ENCODE measurements around the gene TRIM71.

The TRIM71 gene

DNA sequence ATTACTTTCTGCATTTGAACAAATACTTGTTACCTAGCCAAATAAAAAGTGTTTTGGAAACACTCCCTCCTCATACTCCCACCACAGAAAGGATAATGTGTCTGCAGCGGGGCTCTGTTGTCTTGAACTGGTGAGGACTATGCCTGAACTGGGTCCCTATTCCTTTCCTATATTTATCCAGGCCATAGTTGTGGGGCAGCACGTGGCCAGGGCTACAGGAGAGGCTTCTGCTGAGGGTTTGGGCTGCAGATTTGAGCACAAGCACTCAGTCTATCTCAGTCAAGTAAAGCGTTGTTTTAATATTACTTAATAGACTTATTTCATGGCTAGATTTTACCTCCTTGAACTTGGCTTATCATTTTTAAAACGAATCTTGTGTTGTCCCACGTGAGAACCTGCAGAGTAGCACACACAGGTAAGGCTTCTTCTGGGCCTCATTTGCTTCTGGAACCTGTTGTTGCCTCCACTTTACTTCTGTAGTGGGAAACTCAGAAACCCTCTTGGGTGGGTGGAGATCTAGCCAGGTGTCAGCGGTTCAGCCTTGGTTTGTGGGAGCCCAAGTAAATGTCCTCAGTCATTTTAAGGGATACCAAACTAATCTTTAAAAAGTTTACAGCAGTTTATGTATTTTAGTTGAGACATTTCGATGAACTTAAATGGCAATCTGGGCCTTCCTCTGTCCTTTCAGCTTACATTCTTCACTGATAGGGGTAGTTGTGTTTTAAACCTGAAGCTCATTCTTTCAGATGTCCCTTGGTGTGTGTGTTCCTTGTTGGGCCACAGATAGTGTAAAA lies 51.1 kb downstream of the TRIM71 start:
- no peak overlapping the region for H3K4me3 ChIP-seq (ENCODE audit: low read depth, low read length)
- H3K27me3 ChIP-seq (ENCODE audit: insufficient read depth, low read depth, severe bottlenecking), result no peaks in the 10 kb centered on the region
- TF ChIP-seq, protein P1, sequence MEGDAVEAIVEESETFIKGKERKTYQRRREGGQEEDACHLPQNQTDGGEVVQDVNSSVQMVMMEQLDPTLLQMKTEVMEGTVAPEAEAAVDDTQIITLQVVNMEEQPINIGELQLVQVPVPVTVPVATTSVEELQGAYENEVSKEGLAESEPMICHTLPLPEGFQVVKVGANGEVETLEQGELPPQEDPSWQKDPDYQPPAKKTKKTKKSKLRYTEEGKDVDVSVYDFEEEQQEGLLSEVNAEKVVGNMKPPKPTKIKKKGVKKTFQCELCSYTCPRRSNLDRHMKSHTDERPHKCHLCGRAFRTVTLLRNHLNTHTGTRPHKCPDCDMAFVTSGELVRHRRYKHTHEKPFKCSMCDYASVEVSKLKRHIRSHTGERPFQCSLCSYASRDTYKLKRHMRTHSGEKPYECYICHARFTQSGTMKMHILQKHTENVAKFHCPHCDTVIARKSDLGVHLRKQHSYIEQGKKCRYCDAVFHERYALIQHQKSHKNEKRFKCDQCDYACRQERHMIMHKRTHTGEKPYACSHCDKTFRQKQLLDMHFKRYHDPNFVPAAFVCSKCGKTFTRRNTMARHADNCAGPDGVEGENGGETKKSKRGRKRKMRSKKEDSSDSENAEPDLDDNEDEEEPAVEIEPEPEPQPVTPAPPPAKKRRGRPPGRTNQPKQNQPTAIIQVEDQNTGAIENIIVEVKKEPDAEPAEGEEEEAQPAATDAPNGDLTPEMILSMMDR (IDR thresholded peaks at IDR 0.05; ENCODE audit: low read depth, low read length), result no peak
- H3K36me3 ChIP-seq, result no peaks in the 10 kb centered on the region
- H3K27ac ChIP-seq, result no peak overlapping the region
- H3K9me3 ChIP-seq (ENCODE audit: severe bottlenecking), result no peaks in the 10 kb centered on the region
- no peak for DNase-seq

DNA sequence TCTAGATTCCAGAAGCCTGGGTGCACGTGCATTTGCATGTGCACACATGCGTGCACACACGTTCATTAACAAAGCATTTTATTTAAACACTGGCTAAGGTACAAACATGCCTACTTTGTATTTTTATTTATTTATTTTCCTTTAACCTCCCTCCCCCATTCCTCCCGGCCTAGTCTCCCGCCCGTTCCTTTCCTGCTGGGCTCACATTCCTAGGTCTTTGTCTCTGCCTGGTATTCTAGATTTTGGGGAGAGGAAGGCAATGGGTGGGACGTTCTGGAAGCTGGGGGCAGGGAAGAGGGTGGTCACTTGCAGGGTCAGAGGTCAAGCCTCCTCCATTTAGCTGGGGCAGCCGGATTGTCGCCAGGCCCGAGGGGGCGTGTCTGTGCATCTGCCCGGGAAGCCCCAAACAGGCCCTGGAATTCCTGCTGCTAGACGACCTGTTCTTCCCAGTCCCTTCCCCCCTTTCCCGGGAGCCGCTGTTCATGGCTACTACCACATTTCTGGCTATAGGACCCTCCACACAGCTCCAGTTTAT lies 51.8 kb downstream of the TRIM71 start:
- TF ChIP-seq, protein P1 (IDR thresholded peaks at IDR 0.05; ENCODE audit: low read depth, low read length), result no peak
- Histone ChIP-seq H3K9me3 (ENCODE audit: severe bottlenecking) (no peaks in the 10 kb centered on the region), H3K4me3 (ENCODE audit: low read depth, low read length) (no peak overlapping the region), H3K36me3 (no peaks in the 10 kb centered on the region), H3K27me3 (ENCODE audit: insufficient read depth, low read depth, severe bottlenecking) (no peaks in the 10 kb centered on the region), H3K27ac (no peak overlapping the region)
- no peak for DNase-seq

DNA sequence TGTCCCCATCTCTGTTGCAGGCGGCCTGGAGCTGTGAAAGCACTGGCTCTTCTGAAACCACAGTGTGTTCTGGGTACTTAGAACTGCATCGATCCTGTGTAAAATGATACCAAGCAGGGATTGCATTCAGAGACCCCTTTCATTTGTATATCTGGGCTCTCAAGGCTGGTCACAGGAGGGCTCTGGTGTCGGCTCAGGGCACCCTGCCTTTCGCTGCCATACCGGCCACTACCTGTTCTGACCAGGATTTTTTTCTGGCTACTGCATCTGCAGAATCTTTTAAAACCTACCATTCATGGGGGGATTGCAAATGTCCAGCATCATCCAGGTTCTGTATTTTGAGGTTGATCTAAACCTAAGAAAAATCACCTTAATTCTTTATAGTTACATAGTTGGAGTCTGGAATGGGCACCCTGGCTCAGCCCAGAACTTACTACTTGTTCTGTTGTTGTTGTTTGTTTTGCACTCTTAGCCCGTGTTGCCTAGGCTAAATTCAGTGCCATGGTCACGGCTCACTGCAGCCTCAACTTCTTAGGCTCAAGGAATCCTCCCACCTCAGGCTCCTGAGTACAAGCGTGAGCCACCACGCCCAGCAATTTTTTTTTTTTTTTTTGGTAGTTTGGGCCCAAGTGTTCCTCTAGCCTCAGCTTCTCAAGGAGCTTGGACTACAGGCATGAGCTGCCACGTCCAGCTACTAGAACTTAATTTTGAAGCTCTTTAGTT lies 52.7 kb downstream of the TRIM71 start:
- no peak for DNase-seq
- Histone ChIP-seq H3K9me3 (ENCODE audit: severe bottlenecking) (no peaks in the 10 kb centered on the region), H3K27ac (no peak overlapping the region), H3K4me3 (ENCODE audit: low read depth, low read length) (no peak overlapping the region), H3K36me3 (no peaks in the 10 kb centered on the region), H3K27me3 (ENCODE audit: insufficient read depth, low read depth, severe bottlenecking) (no peaks in the 10 kb centered on the region)
- TF ChIP-seq, protein P1 (IDR thresholded peaks at IDR 0.05; ENCODE audit: low read depth, low read length), result no peak

DNA sequence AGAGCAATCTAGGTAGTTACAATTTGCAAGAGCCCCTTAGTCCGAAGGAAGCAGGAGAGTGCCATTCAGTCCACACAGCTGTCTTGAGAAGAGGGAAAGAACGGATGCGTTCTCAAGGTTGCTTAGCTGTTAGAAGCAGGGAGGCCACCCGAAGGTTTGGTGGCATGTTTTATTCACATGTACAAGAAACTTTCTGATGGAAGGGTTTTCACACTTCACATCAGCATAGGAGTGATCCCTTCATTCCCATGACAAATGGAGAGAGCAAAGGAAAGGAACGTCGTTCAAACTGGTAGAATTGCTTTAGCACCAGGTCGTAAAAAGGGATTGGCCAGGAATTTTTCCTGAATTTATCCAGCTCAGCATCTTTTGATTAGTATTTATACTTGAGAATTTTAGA lies 53.5 kb downstream of the TRIM71 start:
- no peak for DNase-seq
- H3K36me3 ChIP-seq, result no peaks in the 10 kb centered on the region
- H3K27ac ChIP-seq, result no peak overlapping the region
- H3K27me3 ChIP-seq (ENCODE audit: insufficient read depth, low read depth, severe bottlenecking), result no peaks in the 10 kb centered on the region
- H3K9me3 ChIP-seq (ENCODE audit: severe bottlenecking), result no peaks in the 10 kb centered on the region
- TF ChIP-seq, protein P1 (IDR thresholded peaks at IDR 0.05; ENCODE audit: low read depth, low read length), result no peak
- no peak overlapping the region for H3K4me3 ChIP-seq (ENCODE audit: low read depth, low read length)

DNA sequence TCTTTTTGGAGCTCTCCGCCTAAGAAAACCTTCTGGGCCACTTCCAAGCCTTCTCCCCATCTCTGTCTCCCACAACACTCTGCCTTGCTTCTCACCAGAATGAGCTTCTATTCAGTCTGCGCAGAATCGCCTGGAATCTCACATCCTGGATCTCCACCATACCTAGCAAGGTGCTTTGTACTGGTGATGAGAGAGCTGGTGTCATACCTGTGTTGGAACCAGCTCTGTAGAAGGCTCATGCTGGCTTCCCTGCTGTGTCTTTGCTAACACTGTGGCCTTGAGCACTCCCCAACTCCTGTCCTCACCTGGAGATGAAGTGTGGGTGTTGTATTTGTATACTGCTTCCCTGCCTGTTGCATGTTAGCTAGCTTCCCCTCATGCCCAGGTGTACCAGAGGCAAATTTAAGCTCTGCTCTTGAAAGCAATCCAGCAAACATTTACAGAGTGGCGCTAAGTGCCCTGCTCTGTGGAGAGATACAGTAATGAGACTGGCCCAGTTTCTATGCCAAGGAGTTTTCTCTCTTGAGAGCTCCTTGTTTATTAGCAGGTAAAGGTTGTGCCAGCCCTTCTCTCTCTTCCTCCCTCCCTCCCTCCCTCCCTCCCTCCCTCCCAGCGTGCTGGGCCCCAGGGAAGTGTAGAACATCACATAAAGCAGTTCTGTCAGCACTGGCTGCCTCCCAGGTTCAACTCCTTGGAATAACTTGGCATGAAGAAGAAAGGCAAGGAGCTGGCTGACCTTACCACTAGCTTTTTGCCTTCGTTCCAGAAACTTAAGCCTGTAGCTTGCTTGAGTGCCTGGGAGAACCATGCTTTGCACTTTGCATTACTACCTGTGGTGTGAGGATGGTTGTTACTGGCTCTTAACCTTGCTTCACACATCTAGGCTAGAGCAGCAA lies 54.9 kb downstream of the TRIM71 start:
- Histone ChIP-seq H3K27me3 (ENCODE audit: insufficient read depth, low read depth, severe bottlenecking) (no peaks in the 10 kb centered on the region), H3K27ac (no peak overlapping the region), H3K9me3 (ENCODE audit: severe bottlenecking) (no peaks in the 10 kb centered on the region), H3K4me3 (ENCODE audit: low read depth, low read length) (no peak overlapping the region), H3K36me3 (no peaks in the 10 kb centered on the region)
- TF ChIP-seq, protein P1 (IDR thresholded peaks at IDR 0.05; ENCODE audit: low read depth, low read length), result no peak
- no peak for DNase-seq

Measured in WERI-Rb-1 (cell line).